HG03196 (cell line): ENCODE data around the gene FHAD1.

Experiments
- ATAC-seq: cut with Tn5 transposase; IDR thresholded peaks from one replicate; pipeline ENCODE4 v1.9.1; 2021; ENCODE audit not compliant: unreplicated experiment

Gene FHAD1

DNA sequence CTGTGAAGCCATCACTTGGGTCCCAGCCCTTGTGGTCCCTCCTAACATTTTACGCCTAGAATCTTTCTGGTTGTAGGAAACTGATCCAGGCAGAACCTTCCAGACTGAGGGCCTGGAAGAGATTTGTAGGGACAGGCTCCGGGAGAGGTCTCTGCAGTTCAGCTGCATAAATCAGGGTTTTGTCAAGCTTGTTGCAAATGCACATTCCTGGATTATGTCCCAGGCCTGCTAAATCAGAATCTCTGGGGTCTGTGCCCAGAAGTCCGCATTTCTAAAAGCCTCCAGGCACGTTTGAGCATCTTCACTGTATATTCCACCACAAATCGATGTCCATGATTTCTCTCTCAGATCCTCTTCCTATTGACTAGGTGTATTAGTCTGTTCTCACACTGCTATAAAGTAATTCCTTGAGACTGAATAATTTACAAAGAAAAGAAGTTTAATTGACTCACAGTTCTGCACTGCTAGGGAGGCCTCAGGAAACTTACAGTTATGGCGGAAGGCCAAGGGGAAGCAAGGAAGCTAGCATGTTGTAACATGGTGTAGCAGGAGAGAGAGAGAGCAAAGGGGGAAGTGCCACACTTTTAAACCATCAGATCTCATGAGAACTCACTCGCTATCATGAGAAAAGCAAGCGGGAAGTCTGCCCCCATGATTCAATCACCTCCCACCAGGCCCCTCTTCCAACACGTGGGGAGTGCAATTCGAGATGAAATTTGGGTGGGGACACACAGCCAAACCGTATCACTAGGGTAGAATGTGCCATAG lies 1.2 kb upstream of the FHAD1 start:
- ATAC-seq, result no peak

DNA sequence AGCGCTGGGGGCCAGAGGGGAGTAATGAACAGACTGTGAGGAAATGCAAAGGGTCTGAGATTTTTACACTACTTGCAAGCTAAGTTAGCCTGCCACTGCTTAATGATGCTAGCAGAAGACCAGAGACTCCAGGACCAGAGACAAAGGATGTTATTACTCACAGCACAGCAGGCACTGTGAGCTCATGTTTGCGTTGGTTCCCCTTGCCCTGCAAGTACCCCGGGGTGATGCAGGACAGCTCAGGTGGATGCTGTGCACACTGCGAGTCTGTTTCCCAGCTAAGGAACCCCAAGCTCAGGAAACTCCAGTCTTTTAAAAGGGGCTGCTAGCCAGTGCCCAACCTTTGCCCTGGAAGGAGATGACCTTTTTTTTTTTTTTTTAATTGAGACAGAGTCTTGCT lies 1.2 kb downstream of the FHAD1 start:
- ATAC-seq, result no peak

DNA sequence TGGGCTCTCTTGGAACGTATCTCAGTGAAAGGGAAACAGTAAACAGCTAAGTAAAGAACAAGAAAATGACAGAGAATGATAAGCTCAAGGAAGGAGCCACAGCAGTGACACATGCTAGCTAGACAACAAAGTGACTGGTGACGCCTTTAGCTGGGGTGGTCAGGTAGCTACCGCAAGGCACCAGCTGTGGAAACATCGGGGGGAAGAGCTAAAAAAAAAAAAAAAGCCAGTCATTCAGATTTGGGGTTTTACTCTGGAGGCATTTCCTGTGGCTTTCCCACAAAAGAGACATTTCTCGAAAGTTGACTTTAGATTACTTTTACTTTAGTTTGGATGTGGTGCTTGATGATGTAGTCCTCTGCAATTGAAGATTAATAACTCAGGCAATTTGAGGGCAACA lies 2.1 kb downstream of the FHAD1 start:
- ATAC-seq, result no peak

DNA sequence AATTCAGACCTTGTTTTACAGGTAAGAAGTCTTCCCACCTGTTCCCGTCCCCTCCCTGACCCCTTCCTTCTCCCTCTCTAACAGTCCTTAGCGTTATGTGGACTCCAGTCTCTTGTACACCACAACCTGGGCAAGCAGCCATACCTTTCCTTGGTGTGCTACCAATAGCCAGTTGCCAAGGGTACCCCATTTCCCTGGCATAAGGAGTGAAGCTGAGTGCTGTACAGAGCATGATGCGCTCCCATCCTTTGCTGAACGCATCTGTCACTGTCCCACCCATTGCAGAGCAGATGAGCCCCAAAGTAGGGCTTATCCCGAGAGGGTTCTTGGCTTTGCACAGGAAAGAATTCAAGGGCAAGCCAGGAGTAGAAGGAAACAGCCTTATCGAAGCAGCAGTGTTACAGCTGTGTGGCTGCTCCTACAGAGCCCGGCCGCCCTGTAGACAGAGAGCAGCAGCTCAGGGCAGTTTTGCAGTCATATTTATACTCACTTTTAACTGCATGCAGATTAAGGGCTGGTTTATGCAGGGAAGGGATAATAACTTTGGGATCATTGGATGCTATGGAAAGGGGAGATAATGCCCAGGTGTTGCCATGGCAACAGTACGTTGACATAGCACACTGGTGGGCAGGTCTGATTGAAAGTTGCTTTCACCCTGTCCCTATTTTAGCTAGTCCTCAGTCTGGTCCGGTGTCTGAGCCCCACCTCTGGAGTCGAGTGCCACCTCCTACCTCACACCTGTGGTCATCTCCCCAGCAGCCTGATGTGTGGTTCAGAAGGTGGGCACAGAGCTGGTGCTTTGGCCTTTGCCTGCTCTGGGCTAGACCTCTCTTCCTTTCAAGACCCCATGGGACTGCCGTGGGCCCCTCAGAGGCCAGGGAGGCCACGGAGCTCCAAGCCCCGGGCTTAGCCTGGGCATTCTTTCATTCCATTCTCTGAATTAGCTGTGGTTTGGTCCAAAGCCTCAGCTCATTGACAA lies 5.1 kb downstream of the FHAD1 start:
- ATAC-seq, result no peak

DNA sequence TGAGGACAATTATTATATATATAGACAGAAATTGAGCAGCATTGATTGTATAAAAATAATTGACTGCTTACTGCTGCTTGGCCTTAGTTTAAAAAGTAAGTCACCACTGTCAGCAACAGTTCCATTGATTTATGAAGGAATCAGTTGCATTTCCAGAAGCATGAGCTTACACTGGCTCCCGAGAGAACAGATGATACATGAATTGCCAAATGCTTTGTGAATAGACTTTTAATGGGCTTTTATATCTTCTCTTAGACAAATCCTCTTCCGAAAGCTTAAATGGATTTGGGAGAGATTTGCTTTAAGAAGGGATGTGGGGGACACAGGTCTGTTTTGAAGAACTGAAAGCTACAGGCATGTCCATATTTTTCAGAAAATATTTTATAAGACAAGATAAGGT lies 7.5 kb downstream of the FHAD1 start:
- no peak for ATAC-seq

DNA sequence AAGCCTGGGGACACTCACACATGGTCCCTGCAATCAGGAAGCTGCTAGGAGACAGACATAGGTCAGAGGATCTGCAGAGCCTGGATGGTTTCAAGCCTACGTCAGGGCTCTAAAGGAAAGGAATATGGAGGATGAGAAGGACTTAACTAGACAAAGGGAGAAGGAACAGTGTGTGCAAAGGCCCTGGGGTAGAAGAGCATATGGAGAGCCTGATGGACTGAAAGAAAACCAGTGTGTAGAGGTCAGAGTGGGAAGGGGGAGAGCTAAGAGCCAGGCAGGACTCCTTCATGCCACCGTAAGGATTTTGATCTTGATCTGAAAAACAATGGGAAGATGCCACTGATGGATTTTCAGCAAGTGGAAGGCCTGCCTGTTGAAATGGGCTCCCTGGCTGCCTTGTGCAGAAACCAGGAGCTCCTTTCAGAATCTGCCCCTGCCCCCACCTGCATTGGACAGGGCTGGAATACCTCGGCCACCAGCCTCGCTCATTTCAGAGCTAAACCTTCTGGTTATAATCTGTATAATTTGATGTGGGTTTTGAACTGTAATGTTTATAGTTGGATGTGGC lies 8.6 kb downstream of the FHAD1 start:
- ATAC-seq, result no peak

DNA sequence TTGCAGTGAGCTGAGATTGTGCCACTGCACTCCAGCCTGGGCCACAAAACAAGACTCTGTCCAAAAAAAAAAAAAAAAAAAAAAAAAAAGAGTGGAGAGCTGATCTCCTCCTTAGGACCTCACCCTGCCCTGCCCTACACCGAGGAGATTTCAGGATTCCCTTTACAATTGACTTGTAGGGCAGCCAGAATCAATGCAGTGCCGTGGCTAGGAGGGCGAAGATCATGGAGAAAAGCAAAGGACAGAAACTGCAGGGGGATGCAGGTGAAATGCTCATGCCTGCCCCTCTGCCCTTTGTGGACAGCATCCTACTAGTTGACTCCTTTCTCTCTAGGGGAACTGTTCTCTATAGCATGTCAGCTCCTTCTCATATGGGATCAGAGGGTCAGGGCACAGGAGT lies 9.6 kb downstream of the FHAD1 start:
- no peak for ATAC-seq

DNA sequence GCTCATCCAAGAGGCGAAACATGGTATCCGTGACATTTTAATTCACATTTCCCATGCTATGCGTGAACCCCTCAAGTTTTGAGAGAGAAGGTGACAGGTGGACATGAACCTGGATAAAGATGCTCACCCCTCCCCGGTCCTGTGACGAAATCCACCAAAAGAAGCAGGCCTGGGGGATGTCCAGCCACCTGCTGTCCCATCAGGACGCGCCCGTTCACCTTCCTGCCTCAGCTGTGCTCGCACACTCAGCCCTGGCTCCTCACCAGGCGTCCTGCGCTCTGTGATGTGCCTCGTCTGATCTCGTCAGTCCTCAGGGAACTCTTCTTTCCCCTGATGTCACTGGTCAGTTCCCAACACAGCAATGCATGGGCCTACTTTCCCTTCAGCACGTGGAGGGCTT lies 10.3 kb downstream of the FHAD1 start:
- no peak for ATAC-seq

DNA sequence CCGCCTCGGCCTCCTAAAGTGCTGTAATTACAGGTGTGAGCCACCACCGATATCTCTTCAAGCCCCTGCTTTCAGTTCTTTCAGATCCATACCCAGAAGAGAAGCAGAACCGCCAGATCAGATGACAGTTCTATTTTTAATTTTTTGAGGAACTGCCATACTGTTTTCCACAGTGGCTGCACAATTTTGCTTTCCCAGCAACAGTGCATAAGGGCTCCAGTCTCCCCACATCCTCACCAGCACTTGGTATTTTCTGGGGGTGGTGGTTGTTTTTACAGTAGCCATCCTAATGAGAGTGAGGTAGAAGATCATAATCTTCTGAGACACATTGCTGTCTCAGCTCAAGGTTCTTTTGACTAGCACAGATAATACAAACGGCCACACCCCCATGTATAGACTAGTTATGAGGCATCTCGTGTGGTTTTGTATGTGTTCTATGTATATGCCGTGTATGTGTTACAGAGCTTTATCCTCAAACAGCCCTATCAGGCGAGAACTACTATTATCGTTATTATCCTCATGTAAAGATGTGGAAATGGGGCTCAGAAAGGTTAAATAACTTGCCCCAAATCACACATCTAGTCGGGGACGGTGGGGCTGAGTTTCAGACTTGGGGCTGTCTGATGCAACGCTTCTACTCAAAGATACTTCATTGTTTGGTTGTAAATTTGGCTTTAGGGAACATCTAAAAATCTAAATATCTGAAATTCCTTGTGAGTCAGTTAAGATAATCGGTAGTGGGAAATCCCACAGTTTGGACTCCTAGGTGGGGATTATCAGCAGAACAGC lies 12.0 kb downstream of the FHAD1 start:
- ATAC-seq, result no peak

DNA sequence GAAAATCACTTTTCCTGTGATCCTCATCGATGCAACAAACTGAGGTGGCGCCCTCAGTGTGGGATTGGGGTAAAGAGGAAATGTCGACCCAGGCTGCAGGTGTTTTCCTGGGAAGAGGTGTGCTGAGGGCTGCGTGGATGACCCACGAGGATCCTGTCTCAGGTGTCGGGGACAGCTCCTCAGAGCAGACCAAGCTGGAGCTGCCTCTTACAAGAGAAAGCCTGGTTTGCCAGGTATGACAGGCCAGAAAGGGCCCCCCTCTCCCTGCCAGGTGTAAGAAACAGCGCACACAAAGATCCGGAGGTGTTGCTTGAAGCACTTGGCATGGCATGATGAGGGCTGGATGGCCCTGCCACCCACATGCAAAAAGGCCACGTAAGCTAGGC lies 12.6 kb downstream of the FHAD1 start:
- ATAC-seq, result no peak

DNA sequence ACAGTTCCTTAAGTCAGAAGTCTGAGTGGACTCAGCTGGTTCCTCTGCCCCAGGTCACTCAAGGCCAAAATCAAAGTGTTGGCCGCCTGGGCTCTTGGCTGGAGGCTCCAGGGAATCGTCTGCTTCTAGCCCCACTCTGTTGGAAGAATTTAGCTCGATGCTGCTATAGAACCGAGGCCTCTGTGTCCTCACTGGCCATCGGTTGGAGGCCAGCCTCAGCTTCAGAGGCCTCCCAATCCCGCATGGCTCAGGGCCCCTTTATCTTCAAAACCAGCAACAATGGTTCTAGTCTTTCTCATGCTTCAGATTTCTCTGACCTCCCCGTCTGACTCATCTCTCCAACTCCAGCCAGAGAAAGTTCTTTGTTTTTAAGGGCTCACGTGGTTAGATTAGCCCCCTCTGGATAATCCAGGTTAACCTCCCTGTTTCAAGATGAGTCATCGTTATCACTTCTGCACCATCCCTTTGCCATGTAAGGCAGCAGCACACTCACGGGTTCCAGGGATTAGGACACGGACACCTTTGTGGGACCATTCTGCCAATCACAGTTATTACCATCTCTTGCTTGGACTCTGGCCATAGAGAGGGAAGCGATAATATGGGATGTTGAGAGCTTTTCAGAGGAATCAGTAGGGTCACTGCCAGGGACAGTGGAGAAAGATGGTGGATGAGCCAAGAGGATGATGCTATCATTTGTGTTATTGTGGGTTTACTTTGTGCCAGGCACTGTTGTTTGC lies 13.6 kb downstream of the FHAD1 start:
- no peak for ATAC-seq

DNA sequence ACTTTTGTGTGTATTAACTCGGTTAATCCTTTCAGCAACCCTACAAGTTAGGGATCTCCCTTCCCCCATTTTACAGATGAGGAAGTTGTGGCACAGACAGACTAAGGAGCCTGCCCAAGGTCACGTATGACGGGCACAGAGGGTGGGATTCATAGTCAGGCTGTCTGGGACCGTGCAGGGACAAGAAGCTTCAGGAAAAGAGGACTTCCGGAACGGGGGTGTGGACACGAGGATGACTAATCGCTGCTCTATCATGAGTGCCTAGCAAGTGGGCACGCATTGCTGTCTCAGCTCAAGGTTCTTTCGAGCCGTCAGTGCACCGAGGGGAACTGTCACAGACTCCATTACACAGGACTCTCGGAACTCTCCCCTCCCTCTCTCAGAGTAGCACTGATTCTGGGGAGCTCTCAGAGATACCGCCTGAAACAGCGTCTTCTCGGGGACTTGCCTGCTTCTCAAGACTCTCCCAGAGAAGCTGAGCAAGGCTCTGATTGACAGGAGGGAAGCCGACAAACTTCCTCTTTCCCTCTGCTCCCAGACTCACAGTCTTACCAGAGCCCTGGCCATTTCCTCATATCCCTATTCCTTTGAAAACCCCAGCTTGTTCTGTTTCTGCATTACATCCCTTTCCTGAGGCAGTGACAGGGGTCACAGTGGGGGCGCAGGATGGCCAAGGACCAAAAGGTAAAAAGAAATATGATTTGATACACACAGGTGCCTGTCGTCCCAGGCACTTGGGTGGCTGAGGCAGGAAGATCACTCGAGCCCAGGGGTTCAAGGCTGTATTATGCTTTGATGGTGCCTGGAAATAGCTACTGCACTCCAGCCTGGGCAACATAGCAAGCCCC lies 14.4 kb downstream of the FHAD1 start:
- no peak for ATAC-seq

DNA sequence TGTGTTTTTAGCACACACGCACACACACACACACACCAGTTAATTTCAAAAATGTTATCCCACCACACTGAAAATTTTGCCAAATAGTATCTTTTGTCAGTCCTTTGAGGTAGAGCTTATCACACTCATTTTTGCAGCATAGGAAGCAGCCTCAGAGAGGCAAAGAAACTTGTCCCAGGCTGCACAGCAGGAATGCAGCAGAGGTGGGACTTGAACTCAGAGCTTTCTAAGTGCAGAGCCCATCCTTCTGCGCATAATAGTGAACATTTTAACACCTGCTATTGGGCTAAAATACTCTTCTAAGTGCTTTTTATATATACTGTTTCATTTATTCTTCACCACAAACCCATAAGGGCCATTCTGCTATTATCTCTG lies 15.0 kb downstream of the FHAD1 start:
- ATAC-seq, result no peak

DNA sequence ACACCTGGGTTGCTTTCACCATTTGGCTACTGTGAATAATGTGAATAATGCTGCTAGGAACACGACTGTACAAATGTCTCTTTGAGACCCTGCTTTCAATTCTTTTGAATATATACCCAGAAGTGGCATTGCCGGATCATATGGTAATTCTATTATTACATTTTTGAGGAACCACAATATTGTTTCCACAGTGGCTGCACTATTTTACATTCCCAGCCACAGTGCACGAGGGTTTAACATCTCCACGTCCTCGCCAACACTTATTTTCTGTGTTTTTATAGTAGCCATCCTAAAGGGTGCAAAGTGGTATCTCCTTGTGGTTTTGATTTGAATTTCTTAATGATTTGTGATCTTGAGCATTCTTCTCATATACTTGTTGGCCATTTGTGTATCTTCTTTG lies 15.7 kb downstream of the FHAD1 start:
- ATAC-seq, result no peak

DNA sequence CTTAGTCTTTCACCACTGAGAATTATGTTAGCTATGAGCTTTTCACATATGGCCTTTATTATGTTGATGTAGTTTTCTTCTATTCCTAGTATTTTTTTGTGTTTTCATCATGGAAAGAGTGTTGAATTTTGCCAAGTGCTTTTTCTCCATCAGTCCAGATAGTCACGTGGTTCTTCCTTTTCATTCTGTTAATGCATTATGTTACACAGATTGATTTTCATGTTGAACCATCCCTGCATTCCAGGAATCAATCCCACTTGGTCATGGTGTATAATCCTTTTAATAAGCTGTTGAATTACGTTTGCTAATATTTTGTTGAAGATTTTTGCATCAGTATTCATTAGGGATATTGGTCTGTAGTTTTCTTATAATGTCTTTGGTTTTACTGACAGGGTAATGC lies 17.7 kb downstream of the FHAD1 start:
- ATAC-seq, result no peak

DNA sequence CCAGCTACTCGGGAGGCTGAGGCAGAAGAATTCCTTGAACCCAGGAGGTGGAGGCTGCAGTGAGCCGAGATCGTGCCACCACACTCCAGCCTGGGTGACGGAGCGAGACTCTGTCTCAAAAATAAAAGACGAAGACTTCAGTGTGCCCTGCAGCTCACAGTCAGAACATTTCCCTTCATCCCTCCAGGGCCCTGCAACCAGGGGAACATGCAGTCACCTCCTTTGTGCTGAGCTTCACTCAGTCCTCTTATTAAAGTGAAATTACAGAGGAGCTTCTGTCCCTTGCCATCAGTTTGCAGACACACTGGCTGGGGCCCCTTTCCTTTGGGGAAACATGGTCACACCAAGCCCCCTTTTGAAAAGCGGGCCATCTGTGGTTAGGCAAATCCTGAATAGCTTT lies 24.2 kb downstream of the FHAD1 start:
- no peak for ATAC-seq

DNA sequence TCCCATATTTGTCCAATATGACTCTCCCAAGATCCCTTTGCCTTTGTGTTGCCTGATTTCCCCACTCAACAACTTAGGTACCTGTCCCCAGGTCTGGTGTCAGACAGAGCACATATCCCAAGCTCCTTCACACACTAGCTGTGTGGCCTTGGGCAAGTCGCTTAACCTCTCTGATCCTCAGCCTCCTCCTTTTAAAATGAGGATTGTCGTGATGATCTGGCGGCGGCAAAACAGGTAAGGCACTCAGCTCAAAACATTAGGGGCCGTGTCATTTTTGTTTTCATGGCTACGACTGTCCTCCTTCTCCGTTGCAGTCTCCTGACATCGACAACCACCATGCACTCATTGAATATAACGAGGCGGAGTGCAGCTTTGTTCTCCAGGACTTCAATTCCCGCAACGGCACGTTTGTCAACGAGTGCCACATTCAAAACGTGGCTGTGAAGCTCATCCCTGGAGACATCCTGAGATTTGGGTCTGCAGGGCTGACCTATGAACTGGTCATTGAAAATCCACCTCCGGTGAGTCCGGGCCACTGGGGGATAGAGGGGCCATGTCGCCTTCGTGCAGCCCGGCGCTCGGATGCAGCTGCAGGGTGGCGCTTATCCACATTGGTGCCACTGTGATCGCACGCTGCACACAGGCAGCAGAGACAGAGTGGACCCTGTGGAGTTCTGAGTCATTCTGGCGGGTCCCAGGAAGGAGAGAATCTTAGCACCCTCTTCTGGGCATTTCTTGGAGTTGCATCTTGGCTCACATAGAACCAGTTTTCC lies 25.2 kb downstream of the FHAD1 start:
- no peak for ATAC-seq

DNA sequence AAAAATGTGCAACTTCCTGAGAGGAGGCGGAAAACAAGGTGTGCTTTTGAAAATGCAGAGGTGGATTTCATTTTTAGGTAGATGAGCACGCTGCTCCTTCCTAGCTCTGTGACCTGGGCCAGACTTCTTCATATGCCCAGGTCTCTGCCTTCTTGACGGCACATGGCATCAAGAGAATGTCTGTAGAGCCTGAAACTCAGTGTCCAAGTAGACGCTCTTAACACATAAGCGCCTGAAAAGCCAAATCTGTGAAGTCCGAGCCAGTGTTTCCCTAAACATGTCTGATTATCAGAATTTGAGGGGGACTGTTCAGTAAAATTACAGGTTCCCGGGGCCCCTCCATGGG lies 25.7 kb downstream of the FHAD1 start:
- ATAC-seq, result no peak

DNA sequence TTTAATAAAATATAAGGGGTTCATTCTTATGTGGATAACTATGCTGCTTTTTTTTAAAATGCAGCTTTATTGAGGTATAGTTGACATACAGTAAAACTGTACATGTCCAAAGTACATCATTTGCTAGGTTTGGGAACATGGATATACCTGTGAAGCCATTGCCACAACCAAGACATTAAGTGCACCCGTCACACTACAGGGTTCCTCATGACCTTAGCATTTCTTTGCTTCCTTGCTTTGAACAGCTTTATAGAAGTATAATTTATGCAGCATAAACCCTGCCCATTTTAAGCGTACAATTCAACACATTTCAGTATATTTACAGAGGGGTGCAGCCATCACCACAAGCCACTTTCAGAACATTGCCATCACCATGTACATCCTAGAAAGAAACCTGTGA lies 26.3 kb downstream of the FHAD1 start:
- ATAC-seq, result no peak
